UCSD-AML1 (cell line): Measurements from ENCODE around the gene DGCR8.
A peak's percentile ranks its signal among the peaks of the same experiment; 100 is the strongest.

Source experiments
- DNase-seq: peaks from one replicate; lab custom pipeline; 2025; ENCODE audit not compliant: unreplicated experiment; lab: John Stamatoyannopoulos, UW

The DGCR8 gene

DNA sequence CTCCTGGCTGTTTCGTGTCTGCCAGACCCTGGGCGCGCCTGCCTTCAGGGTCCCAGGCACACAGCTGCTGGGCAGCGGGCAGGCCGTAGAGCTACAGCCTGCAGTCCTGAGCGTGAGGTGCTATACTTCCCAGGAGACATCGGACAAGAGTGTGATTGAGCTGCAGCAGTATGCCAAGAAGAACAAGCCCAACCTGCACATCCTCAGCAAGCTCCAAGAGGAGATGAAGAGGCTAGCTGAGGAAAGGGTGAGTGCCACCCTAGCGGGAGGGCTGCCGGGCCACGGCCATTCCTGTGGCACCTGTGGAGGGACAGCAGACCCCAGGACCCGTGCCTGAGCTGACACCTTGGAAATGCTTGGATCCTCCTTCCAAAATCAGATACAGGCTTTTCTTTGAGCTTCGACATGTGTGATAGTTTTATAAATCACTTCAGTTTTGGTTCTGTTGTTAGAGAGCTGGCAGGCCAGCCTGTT lies 28.8 kb downstream of the DGCR8 start:
- DNase-seq, result no peak

DNA sequence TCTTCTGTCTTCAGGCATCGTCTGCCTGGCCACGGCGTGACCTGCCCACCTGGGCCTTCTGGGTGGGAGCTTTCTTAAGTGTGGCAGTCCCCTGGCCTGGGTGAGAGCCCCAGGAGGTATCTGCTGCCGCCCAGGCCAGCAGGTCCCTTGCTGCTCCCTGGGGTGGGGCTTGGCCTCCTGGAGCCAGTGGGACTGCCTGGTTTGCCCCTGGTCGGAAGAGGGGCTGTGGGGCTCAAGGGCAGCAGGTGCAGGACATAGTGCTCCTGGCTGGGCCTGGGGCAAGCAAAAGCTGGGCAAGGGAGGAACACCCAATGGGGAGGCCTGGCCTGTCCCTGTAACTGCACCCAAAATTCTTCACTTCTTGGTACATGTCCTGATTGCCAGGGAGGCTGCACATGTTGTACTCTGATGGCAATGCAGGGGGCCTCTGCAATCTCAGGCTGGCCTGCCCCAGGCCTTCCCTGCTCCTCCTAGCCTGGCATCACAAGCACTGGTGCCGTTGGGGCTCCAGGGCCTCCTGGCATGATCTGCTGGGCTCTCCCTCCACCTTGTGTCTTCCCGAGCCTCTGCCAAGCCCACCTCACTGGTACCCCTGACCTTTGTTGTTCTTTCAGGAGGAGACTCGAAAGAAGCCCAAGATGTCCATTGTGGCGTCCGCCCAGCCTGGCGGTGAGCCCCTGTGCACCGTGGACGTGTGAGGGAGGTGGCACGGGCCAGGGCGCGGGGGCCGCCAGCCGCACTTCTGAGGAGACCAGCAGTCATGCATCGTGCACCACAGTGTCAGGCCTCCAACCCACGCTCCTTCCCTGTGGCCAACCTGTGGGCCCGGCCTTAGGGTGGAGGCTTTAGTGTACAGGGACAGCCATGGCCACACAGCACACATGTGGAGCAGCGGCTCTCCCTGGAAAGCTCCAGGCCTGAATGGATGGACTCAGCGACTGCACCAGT lies 29.6 kb downstream of the DGCR8 start:
- no peak for DNase-seq

- DNase-seq, result no peak
Measured at GRCh38 chr22:20110359-20110985, 30.4 kb downstream of the DGCR8 start.

DNA sequence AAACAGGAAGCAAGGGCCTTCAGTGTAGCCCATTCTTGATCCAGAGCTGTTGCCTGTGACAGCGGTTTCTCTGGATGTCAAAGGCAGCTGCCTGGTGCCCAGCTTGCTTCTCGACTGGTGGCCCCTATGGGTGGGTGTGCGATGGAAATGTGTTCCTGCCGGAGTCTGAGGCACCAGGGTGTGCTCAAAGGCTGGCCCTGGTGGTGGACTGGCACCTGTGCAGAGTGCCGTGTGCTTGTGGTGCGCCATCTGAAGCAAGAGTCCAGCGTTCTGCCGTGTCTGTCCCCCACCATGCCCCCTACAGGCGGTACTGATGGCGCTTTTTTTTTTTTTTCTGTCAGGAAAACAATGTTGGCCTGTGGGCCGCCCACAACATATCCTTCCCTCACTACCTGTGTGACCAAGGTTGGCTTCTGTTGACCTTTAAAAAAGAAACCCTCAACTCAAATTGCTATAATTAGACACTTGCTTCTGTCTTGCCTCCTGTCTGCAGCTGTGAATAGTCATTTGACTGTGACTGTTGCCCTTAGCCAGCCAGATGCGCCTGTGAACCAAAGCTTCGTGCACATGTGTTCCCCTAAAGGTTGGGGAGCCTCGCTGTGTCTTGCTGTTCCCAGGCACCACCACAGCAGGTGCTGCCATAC lies 31.1 kb downstream of the DGCR8 start:
- no peak for DNase-seq

DNA sequence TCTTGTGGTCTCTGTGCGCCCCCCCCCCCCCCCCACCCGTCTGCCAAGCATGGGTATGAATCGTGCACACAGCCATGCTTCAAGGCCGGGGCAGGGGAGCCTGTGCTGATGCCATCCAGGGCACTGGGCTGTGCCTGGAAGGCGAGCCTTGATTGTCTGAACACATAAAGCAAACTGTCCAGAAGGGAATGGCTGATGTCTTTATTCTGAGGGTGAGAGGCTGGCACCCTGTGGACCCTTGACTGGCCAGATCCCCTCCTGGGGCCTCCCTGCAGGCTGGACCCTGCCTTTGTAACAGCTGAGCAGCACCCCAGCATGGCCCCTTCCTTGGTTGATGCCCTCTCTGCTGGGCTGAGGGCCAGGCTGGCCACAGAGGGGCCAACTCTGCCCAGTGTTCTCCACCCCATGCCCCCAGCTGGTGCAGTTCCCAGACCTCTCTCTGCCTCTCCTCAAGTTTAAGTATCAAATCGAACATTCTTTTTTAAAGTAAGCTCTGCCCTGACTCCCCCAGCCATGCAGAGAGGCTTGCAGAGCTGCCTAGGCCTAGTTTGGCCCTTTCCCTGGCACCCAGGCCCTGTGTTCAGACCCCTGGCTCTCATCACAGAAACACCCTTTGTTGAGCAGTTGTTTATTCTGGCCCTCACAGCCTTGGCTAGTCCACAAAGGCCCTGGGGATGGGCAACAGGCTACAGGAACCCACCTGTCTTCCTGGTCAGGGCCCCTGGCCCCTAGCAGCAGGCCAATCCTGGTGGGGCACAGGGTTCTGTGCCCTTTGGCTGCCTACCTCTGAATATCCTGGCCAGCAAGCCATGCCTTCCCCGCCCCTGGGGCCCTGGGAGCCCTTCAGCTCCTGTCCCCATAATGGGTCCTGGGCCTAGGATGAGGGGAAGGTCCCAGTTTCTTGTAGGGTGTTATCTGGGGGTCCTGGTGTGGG lies 31.9 kb downstream of the DGCR8 start:
- no peak for DNase-seq

DNA sequence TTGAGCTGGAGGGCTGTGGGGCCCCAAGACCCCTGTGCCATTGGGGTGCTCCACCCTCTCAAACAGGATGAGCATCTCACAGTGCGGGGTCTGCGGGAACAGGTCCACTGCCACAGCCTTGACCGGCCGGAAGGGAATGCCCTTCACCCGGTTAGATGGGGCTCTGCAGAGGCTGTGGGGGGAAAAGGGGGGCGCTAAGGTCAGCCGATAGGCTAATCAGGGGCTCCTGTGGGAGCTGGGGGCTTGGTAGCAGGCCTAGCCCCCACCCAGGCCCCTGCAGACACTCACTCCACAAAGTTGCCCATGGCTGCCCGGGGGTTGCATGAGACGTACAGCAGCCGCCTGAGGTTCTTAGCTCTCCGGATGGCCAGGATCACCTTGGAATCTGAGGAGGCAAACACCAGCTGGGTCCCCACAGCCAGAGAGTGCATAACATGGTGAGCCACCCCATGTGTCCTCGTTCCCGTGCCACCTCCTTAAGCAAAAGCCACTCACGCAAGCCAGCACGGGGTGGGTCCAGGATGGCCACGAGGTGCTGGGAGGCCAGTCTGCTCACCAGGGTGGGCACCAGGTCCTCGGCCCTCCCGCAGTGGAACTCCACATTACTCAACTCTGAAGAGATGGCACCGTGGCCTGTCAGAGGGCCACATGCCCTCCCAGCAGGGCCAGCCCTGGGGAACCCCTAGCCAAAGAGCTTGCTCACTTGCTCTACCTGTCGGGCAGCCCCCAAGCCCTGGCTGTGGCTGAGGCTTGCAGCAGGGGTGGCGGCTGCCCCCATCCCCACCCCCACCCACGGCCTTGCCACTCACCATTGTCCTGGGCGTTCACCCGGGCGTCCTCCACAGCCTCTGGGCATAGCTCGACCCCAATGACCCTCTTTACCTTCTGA lies 32.8 kb downstream of the DGCR8 start:
- DNase-seq, result no peak

DNA sequence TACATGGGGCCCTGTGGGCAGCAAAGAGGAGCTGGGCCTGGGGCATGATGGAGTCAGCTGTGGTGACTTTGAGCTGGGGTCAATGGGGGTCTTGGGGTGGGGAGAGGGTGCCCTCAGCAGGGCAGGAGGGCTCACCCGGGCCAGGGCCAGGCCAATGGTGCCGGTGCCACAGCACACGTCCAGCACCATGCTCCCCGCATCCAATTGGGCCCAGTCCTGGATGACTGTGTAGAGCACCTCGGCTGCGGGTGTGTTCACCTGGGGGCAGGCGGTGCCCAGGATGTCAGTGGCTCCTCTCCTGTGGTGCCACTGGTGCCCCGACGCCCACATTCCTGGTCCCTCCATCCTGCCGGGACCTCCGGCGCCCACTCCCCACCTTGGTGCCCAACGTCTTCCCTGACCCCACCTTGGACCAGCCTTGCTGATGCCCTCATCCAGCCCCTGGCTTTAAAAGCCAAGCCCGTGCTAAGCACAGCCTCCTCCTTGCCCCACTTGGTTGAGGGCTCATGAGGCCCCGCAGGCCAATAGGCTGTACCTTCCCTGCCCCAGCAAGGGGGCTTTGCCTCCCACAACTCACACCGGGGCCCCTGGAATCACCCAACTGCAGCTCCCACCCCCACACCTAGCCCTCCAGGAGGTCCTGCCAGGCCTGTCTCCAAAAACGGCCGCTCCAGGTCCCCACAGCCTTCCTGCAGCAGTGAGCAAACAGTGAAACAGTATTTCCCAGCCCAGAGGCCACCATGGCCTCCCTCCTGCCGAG lies 33.7 kb downstream of the DGCR8 start:
- DNase-seq, result no peak

GRCh38 chr22:20114506-20115475 lies 34.8 kb downstream of the DGCR8 start:
- DNase-seq, result no peak

GRCh38 chr22:20115691-20116375 lies 35.8 kb downstream of the DGCR8 start, which contains the start of gene RANBP1:
Gene RANBP1, plus strand, starts transcription at chr22:20116104. Its CDS starts 81 bp downstream, at chr22:20116185.
- DNase-seq, result no peak

DNA sequence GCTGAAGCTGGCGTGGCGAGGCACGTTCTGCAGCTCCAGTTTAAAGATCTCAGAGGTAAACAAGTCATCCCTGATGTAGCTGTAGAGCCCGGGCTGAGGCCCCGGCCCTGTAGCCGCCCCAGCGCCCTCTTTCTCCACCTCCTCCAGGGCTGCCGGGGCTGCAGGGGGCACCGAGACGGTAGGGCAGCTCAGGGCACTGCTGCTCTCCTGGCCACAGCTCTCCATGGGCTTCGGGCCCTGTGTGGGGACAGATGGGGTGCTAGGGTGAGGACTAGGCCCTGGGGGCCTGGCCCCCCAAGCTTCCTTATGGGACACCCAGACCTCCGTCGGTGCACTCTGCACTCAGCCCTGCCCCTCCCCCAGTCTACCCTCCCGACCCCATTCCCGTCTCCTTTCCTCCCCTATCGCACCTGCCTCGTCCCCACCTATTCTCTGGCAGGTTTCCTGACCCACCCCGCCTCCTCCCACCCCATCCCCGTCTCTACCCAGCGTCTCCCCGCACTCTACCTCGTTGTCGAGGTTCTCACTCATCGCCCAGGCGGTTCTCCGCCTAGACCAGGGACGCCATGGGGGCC lies 36.4 kb downstream of the DGCR8 start:
- no peak for DNase-seq

DNA sequence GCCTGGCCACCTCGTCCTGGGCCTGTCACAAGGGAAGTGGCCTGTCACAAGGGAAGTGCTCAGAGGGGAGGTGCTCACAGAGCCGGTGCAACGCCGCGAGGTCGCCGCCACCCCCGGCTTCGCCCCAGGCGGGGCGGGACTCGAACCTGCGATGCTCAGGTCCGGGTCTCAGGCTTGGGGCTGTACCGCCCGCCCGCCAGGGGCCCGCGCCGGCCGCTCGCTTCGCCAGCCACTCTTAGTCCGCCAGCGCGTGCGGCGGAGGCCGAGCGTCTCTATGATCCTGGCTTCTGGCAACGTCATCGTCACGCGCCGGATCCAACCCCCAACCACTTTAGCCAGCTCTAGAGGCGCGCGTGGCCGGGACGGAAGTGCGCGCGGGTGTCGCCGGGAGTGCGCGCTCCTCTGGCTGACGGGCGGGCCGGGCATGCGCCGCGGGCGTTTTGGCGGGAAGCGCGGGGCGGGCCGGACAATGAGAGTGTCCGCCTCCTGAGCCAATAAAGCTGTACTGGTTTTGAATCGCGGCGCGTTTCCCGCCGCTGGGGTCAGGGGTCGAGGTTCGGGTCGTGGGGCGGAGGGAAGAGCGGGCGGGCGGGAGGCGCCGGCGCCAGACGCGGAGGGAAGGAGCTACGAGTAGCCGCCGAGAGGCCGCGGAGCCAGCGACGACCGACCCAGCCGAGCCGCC lies 37.1 kb downstream of the DGCR8 start, which contains the start of gene TRMT2A:
Gene TRMT2A (minus strand): TSS at position 276 of the 682 bp plus-strand sequence. CDS start 320 bp downstream, outside the sequence.
- DNase-seq, result peak; percentile 99

- peak; percentile 45 for DNase-seq
Measured at GRCh38 chr22:20117633-20118299, 37.7 kb downstream of the DGCR8 start.

- DNase-seq, result no peak
Measured at GRCh38 chr22:20118300-20119020, 38.4 kb downstream of the DGCR8 start.

- no peak for DNase-seq
Measured at GRCh38 chr22:20121856-20122415, 41.9 kb downstream of the DGCR8 start.
